Endometrial microvascular endothelial cells (primary cell): ENCODE results near the gene RRAD. TPM values are rescaled to one million over a fixed set of nuclear protein-coding genes. Genes with fewer than 3 reads are reported as not detected.
"Not testable (repeated sequence)": the region's sequence is repeated elsewhere in the genome, so short reads cannot be mapped to it uniquely, and the experiment has no call there.

Experiments
- in situ Hi-C: cut with HindIII; loops from 2 replicates; pipeline ENCODE4 v1.10.0; 2017; ENCODE audit warnings: low sequenced_read_pairs, low pct_unique_long_range_greater_than_20kb; ENCODE audit errors: inconsistent ontology term
- total RNA-seq: library from RNA; depleted of rRNA; stranded (reverse); fragments of >200 nt; gene quantifications from one replicate; pipeline ENCODE4 v1.2.3, GENCODE V29; 2015; ENCODE audit errors: inconsistent ontology term

The RRAD gene
- total RNA-seq, 1 donor from 2014 or later = 0.46 TPM

DNA sequence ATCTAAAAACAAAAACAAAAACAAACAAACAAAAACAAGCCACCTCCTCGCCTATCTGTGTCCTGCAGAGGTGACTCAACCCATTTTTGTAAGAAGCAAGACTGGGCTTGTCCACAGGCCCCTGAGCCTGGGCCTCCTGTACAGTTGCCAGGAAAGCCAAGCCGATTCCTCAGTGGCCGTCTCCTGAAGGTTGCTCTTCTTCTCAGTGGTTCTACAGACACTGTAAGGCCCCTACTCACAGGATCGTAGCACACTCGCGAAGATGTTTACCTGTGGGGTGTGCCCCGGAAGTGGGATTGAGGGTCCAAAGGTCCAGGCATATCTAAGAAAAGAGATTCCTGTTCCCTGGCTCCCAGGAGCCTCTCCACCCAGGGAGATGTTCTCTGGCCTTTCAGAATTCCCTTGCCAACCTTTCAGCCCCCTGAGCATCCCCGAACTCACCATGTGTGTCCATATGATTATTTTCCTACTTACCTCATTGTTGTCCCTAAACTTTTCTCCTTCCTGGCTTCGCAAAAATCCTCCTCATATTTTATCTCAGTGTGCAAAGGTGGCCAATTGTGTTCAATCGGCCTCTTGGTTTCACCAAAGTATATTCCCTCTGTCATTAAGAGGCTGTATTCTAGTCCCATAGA is 28.2 kb upstream of the RRAD start:
- in situ Hi-C loops = no loop called here

DNA sequence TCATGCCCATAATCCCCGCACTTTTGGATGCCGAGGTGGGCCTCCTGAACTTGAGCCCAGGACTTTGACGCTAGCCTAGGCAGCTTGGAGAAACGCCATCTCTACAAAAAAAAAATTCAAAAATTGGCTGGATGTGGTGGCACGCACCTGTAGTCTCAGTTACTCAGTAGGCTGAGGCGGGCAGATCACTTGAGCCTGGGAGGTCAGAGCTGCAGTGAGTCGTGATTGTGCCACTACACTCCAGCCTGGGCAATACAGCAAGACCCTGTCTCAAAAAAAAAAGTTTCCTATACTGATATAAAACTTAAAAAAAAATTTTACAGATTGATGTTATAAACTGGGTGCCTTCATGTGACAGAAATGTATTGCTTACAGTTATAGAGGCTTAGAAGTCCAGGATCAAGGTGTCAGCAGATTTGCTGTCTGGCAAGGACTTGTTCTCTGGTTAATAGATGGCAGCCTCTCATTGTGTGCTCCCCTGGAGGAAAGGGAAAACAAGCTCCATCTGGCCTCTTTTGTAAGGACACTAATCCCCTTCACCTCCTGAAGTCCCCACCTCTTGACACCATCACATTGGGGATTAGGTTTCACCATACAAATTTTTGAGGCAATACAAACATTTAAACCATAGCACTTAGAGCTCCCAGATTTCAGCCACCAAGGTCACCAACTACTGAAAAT is 27.2 kb upstream of the RRAD start:
- in situ Hi-C loops = no loop called here

DNA sequence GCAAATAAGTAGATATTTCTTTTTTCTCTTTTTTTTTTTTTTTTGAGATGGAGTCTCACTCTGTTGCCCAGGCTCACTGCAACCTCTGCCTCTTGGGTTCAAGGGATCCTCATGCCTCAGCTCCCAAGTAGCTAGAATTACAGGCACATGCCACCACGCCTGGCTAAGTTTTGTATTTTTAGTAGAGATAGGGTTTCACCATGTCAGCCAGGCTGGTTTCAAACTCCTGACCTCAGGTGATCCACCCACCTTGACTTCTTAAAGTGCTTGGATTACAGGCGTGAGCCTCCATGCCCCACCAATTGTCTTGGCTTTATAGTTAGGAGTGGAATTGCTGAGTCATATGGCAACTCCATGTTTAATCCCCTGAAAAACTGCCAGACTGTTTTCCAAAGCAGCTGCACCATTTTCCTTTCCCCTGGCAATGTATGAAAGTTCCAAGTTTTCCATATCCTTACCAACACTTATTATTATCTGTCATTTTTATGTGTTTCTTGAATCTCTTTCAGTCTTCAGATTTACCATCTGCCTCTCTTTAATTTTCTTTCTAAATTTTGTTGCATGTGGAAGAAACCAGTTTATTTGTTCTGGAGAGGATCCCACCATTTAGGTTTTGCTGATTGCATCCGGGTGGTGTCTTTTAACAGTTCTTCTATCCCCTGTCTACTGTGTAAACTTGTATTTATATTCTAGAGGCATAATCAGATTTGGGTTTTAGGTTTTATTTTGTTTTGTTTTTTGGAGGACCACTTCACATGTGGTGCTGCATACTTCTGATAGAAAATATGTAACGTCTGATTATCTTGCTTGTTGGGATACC is 25.8 kb upstream of the RRAD start:
- in situ Hi-C loops = no loop called here

DNA sequence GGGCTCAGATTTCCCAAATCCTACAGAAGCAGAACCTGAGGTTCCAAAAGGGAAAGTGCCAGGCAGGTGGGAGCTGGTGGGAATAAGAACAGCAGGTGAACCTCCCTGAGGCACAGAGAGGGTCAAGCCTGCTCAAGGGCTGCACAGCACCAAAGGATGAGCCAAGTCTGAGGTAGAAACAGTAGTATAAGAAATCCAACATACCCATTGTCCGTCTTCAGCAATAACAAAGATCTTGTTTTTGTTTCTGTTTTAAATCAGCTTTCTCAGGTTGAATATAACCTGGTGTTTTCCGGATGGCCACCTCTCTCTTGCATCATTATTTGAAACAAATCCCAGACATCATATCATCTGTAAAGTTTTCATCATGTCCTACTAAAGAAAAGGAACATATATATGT is 25.1 kb upstream of the RRAD start:
- in situ Hi-C loops = no loop called here

DNA sequence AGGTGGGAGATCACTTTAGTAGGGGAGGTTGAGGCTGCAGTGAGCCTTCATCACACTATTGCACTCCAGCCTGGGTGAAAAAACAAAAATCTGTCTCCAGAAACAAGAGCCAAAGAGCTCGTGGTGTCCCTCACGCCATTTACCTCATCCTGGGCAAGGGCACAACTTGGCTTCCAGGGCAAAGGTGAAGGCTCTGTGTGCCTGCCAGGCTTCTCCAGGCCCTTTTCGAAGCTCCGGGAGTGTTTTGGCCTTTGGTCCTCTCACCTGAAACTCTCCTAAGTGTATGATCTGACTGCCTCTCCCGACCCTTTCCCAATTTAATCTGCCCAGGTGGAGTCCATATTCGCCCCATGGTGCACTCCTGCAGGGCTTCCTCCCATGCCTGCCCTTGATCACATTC is 24.1 kb upstream of the RRAD start:
- in situ Hi-C loops = no loop called here

DNA sequence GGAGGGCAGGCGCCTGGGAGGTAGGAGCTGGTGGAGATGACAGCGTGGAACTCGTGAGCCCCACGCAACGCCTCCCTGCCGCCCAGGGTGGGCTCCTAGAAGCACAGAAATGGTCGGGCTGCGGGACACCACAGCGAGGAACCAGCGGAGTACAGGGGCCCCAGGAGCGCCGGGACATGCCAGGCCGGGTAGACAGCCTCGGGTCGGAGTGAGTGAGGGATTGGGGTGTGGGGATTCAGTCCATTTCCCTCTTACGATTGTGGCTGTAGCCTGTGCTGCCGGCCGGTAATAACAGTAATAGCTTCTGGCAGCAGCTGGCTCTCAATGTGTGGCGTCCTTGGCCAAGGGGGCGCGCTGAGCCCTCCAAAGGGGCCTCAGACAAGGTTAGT is 23.5 kb upstream of the RRAD start:
- in situ Hi-C loops = no loop called here

DNA sequence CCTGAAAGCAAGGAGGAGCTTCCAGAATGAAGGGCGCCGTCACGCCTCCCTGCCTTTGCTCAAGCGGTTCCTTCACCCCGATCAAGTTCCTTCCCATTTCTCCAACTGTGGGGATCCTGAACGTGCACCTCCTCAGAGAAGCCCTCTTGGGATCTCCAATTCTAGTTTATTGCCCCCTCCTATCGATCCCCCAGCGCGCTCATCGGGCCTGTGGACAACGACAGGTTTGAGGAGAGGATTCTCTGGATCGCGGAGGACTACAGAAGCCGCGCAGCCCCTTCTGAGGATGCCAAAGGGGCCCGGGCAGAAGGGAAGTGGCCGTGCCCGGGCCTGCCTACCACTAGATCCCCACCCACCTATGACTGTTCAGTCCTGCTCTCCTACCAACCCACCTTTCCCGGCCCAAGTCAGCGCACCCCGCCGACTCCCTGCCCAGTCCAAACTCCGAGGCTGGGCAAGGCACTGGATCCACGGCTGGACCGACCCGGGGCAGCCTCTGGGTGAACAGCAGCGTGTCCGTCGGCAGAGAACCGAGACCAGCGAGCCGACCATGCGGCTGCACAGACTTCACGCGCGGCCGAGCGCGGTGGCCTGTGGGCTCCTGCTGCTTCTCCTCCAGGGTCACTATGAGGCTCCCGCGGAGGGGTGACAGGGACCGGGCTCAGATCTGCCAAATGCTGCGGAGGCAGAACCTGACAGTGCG is 22.9 kb upstream of the RRAD start:
- in situ Hi-C loops = no loop called here

DNA sequence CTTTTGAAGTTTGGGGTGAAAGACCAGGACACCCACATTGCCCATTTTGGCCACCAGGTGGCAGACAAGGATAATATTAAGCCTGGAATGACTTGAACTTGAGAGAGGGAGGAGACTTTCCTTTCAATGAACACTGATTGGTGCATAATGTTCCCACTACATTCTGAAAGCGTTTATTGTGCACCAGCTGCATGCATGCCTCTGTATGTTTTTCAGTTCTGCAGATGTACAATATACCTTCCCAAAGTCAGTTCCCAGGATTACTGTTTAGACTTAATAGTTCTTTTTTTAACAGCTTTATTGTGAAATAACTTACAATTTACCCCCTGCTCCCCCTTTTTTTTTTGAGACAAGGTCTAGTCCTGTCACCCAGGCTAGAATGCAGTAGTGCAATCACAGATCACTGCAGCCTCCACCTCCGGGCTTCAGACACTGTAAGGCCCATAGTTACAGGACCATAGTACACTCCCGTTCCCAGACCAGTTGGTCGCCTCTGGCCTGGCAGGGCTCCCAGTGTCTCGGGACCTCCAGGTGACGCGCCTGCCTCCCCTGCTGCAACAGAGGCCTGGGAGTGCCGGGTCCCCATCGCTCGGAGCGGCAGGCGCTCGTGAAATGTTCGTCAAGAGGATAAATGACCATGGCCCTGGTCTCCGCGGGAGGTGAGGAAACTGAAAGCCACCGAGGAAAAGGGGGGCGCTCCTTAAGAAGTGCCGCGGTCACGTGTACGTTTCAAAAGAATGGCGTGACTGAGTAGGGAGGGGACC is 22.1 kb upstream of the RRAD start:
- in situ Hi-C loops = no loop called here

DNA sequence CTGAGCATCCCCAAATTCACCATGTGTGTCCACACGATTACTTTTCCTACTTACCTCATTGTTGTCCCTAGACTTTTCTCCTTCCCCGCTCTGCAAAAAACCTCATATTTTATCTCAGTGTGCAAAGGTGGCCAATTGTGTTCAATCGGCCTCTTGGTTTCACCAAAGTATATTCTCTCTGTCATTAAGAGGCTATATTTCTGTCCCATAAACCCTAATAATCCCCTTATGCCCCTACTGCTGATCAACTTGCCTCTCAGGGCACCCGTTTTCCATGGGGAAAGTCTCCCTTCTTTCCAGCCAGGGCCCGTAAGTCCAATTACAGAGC is 21.6 kb upstream of the RRAD start:
- in situ Hi-C loops = no loop called here

DNA sequence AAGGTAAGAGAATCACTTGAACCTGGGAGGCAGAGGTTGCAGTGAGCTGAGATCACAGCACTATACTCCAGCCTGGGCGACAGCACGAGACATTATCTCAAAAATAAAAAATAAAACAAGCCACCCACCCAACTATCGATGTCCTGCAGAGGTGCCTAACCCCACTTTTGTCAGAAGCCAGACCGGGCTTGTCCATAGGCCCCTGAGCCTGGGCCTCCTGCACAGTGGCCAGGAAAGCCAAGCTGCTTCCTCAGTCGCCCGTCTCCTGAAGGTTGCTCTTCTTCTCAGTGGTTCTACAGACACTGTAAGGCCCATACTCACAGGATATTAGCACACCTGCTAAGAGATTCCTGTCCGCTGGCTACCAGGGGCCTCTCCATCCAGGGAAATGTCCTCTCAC is 21.2 kb upstream of the RRAD start:
- in situ Hi-C loops = no loop called here

DNA sequence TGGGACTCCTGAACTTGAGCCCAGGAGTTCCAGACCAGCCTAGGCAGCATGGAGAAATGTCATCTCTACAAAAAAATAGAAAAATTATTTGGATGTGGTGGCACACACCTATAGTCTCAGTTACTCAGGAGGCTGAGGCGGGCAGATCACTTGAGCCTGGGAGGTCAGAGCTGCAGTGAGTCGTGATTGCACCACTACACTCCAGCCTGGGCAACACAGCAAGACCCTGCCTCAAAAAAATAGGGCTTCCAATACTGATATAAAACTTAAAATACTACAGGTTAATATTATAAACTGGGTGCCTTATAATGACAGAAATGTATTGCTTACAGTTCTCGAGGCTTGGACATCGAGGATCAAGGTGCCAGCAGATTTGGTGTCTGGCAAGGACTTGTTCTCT is 20.6 kb upstream of the RRAD start:
- in situ Hi-C loops = no loop called here

DNA sequence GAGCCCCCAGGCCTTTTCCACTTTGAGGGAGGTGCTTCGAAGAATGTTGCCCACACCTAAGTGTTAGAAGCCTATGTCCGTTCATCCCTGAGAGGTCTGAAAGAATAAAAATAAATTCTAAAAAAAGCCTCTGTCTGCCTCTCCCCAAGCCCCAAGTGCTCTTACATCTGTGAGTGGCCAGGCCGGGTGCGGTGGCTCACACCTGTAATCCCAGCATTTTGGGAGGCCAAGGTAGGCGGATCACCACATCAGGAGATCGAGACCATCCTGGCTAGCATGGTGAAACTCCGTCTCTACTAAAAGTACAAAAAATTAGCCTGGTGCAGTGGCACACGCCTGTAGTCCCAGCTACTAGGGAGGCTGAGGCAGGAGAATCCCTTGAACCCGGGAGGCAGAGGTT is 19.6 kb upstream of the RRAD start:
- in situ Hi-C loops = not testable (repeated sequence)

DNA sequence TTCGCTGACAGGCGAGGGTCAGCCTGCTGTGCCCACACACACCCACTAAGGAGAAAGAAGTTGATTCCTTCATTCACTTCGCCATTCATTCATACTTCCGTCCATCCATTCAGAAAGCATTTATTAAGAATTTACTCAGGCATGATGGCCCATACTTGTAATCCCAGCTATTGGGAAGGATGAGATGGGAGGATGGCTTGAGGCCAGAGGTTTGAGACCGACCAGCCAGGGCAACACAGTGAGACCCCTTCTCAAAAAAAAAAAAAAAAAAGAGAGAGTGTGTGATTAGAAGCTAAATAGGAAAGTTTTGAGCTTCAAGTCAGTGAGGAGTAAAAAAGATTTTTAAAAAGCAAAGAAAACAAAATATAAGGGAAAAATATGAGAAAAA is 18.7 kb upstream of the RRAD start:
- in situ Hi-C loops = no loop called here

DNA sequence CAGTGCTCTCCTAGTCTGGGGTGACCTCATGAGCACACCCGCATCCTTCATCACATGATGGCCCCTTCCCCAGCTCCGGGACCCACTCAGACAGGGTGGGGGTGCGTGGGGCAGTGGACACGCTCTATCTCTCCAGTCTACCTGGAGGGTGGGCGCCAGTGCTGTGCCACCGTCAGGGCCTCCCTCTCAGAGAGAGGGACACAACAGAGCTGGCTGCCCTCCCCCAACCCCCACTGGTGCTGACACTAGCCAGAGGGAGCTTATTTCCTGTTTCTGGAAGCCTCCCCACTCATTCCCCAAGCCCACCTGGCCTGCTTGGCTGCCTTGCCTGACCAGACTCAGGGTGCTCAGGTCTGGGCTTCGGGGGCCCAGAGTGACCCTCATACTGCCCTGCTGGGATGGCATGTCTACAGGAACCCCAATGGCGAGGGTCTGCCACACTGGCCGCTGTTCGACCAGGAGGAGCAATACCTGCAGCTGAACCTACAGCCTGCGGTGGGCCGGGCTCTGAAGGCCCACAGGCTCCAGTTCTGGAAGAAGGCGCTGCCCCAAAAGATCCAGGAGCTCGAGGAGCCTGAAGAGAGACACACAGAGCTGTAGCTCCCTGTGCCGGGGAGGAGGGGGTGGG is 18.2 kb upstream of the RRAD start:
- in situ Hi-C loops = no loop called here

DNA sequence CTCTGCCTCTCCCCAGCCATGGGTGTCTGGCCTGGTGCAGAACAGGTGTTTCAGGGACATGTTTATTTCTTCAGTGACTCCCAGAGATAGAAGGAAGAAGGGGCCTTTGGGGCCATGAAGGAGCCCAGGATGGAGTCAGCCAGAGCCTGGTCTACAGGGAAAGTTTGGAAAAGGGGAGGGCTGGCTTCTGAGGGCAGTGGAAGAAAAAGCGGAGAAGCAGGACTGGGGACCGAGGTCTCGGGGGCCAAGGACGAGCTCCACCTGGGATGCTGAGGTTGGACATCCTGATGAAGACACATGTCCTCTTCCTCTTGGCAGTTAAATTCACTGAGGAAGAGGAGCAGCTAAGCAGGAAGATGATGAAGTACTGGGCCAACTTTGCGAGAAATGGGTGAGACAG is 17.6 kb upstream of the RRAD start:
- in situ Hi-C loops = no loop called here

DNA sequence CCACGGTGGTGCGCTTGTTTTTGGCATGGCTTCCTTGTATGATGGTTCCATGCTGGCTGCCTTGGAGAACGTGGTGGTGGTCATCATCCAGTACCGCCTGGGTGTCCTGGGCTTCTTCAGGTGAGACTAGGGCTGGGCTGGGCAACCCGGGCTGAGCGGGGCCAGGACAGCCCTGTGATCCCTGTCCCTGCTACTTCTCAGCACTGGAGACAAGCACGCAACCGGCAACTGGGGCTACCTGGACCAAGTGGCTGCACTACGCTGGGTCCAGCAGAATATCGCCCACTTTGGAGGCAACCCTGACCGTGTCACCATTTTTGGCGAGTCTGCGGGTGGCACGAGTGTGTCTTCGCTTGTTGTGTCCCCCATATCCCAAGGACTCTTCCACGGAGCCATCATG is 14.9 kb upstream of the RRAD start:
- in situ Hi-C loops = no loop called here

DNA sequence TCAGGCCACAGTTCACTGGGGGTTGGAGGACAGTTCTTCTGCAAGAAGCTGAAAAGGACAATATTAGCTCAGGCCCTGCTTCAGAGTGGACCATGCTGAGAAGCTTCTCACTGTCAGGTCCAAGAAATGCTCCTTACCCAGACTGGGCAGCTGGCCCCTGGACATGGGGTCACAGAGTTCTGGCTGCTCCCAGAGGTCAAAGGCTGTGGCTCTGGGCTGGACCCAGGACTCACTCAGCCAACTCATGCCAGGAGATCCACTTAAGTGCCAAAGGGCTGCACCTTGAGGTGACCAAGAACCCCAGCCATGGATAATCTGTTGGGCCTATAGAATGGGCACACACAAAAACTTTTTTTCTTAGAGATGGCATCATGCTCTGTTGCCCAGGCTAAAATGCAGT is 14.0 kb upstream of the RRAD start:
- in situ Hi-C loops = no loop called here

DNA sequence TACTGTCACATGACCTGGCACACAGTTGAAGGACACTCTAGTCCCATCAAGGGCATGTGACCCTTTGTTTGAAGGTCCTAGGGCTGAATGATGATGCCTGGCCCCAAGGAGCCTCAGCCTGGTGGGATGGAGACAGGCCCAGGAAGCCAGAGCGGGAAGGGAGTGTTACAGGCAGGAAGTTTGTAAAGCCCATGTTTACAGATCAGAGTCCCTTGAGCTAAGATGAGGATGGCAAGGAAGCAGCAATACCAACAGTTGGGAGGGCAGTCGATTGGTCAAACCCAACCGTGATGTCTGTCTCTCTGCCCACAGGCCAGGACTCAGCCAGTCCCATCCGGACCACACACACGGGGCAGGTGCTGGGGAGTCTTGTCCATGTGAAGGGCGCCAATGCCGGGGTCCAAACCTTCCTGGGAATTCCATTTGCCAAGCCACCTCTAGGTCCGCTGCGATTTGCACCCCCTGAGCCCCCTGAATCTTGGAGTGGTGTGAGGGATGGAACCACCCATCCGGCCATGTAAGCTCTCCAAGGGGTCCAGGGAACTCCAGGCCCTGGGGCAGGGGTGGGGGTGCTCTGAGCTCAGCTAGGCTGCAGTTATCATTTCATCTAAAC is 12.5 kb upstream of the RRAD start:
- in situ Hi-C loops = no loop called here
